Activated CD8-positive, alpha-beta memory T cell treated with anti-CD3 and anti-CD28 coated beads, Interleukin-2, amount 10 ng/mL, durations not matched to agents 7 days and 5 days (primary cell): ENCODE measurements around the gene IFT74. TPM values are rescaled to one million over a fixed set of nuclear protein-coding genes. Genes with fewer than 3 reads are reported as not detected.

Experiments
- ATAC-seq: fragments of 150-1000 bp; cut with Tn5 transposase; one replicate; pipeline ENCODE4 v1.10.0; 2021; ENCODE audit warnings: moderate library complexity
- CTCF ChIA-PET: fragments of 350-600 bp; sonication (Branson Sonifier 250); formaldehyde crosslinking; loops from one replicate; lab custom pipeline; 2021; ENCODE audit warnings: antibody characterized with exemption; lab: Charles Lee
- DNase-seq: peaks from one replicate; pipeline ENCODE4 v3.0.0-alpha.2; 2020
- H3K27ac Mint-ChIP-seq: one replicate; pipeline ENCODE4 v1.8.0; 2021; ENCODE audit warnings: mild to moderate bottlenecking, mixed read lengths
- H3K27me3 Mint-ChIP-seq: one replicate; pipeline ENCODE4 v1.8.0; 2021; ENCODE audit warnings: mixed read lengths
- H3K36me3 Mint-ChIP-seq: one replicate; pipeline ENCODE4 v1.8.0; 2021; ENCODE audit warnings: mild to moderate bottlenecking, mixed read lengths
- H3K4me1 Mint-ChIP-seq: one replicate; pipeline ENCODE4 v1.8.0; 2021; ENCODE audit warnings: mixed read lengths
- H3K4me3 Mint-ChIP-seq: one replicate; pipeline ENCODE4 v1.8.0; 2021; ENCODE audit warnings: mild to moderate bottlenecking, moderate library complexity, mixed read lengths
- H3K9me3 Mint-ChIP-seq: one replicate; pipeline ENCODE4 v1.8.0; 2022; ENCODE audit warnings: low read depth, mixed read lengths
- total RNA-seq, 2 experiments: library from RNA; stranded (reverse); gene quantifications; one replicate each; pipeline ENCODE4 v1.2.3, GENCODE V29; 2021

Gene IFT74
- total RNA-seq, 2 experiments from 2014 or later = 11.8 to 12.1 TPM

GRCh38 chr9:27094640-27095298 is 138.6 kb downstream of the IFT74 start:
- no peak overlapping the region for H3K27ac Mint-ChIP-seq
- ATAC-seq (no peak), DNase-seq (no peak)
- no peak overlapping the region for H3K4me3 Mint-ChIP-seq
- H3K9me3 Mint-ChIP-seq = no peaks in the 10 kb centered on the region
- CTCF ChIA-PET = no interaction called here
- peaks cover 9% of the 10 kb centered on the region for H3K4me1 Mint-ChIP-seq
- H3K27me3 Mint-ChIP-seq = peaks cover 12% of the 10 kb centered on the region
- H3K36me3 Mint-ChIP-seq = no peaks in the 10 kb centered on the region

GRCh38 chr9:27107241-27107640 is 151.0 kb downstream of the IFT74 start:
- Mint-ChIP-seq H3K36me3 (no peaks in the 10 kb centered on the region), H3K9me3 (no peaks in the 10 kb centered on the region), H3K4me3 (no peak overlapping the region), H3K4me1 (no peaks in the 10 kb centered on the region), H3K27me3 (no peaks in the 10 kb centered on the region), H3K27ac (no peak overlapping the region)
- CTCF ChIA-PET = no interaction called here
- ATAC-seq (no peak), DNase-seq (no peak)

GRCh38 chr9:27108981-27109541 is 152.8 kb downstream of the IFT74 start, which contains the start of gene TEK:
TEK (plus strand) TSS chr9:27109225; CDS start chr9:27109591, 366 bp downstream.
- Mint-ChIP-seq H3K4me1 (no peaks in the 10 kb centered on the region), H3K36me3 (no peaks in the 10 kb centered on the region), H3K27me3 (no peaks in the 10 kb centered on the region), H3K27ac (no peak within 1 kb of the TSS), H3K9me3 (no peaks in the 10 kb centered on the region), H3K4me3 (no peak within 1 kb of the TSS)
- CTCF ChIA-PET = no interaction called here
- DNase-seq = no peak
- ATAC-seq = no peak

GRCh38 chr9:27109621-27110020 is 153.4 kb downstream of the IFT74 start:
- H3K27me3 Mint-ChIP-seq = no peaks in the 10 kb centered on the region
- H3K4me1 Mint-ChIP-seq = no peaks in the 10 kb centered on the region
- no peaks in the 10 kb centered on the region for H3K9me3 Mint-ChIP-seq
- H3K36me3 Mint-ChIP-seq = no peaks in the 10 kb centered on the region
- no peak overlapping the region for H3K4me3 Mint-ChIP-seq
- CTCF ChIA-PET = no interaction called here
- ATAC-seq (no peak), DNase-seq (no peak)
- no peak overlapping the region for H3K27ac Mint-ChIP-seq

GRCh38 chr9:27110181-27110580 is 154.0 kb downstream of the IFT74 start:
- H3K36me3 Mint-ChIP-seq = no peaks in the 10 kb centered on the region
- CTCF ChIA-PET = no interaction called here
- H3K27me3 Mint-ChIP-seq = no peaks in the 10 kb centered on the region
- ATAC-seq = no peak
- H3K4me1 Mint-ChIP-seq = no peaks in the 10 kb centered on the region
- no peaks in the 10 kb centered on the region for H3K9me3 Mint-ChIP-seq
- no peak for DNase-seq
- H3K27ac Mint-ChIP-seq = no peak overlapping the region
- no peak overlapping the region for H3K4me3 Mint-ChIP-seq

GRCh38 chr9:27112235-27112634 is 156.0 kb downstream of the IFT74 start:
- Mint-ChIP-seq H3K4me1 (no peaks in the 10 kb centered on the region), H3K27ac (no peak overlapping the region), H3K9me3 (no peaks in the 10 kb centered on the region)

More at GRCh38 chr9:27112235-27112634, 156.0 kb downstream of the IFT74 start:
- CTCF ChIA-PET = no interaction called here
- no peaks in the 10 kb centered on the region for H3K27me3 Mint-ChIP-seq
- ATAC-seq = no peak
- DNase-seq = no peak
- H3K36me3 Mint-ChIP-seq = no peaks in the 10 kb centered on the region
- no peak overlapping the region for H3K4me3 Mint-ChIP-seq

Other genes starting within 250 kb of the IFT74 start
- 10 to 100 TPM; 18.0 to 18.1 TPM for gene CAAP1, start 63.6 kb upstream of the IFT74 start, total RNA-seq
- 10 to 100 TPM; 36.4 to 44.1 TPM for gene PLAA, start 9.2 kb upstream of the IFT74 start, total RNA-seq
- gene LRRC19, start 49.3 kb downstream of the IFT74 start, total RNA-seq = not detected
- not detected for gene TEK, start 152.8 kb downstream of the IFT74 start, total RNA-seq